ENCODE results near the gene NPPA.
A peak's percentile ranks its signal among the peaks of the same experiment; 100 is the strongest.

Gene NPPA

DNA sequence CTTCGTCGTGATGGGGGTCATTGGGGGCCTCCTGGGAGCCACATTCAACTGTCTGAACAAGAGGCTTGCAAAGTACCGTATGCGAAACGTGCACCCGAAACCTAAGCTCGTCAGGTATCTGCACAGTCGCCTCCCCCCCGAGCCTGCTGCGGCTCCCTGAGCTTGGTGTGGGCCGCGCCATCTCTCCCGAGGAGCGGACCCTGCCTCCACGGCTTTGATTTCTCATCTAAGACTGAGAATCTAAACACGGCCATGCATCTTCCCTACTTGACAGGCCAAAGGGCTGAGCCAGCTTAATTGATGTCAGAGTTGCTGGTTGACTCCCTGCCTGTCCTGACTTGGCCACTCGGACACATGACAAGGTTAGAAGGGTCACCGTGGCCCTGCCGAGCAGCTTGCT, 19.1 kb downstream of the NPPA start:
- no peak overlapping the region for H3K4me3 ChIP-seq (replicated peaks; ENCODE audit: low read depth, low read length)
- no peak for TF ChIP-seq CTCF (IDR thresholded peaks at IDR 0.05; ENCODE audit: low read length, missing control alignments)
- DNase-seq (ENCODE audit: low read depth): no peak

GRCh38 chr1:11826946-11827345, 20.6 kb downstream of the NPPA start:
- DNase-seq (ENCODE audit: low read depth): no peak
- TF ChIP-seq CTCF (IDR thresholded peaks at IDR 0.05; ENCODE audit: low read length, missing control alignments): no peak
- no peak overlapping the region for H3K4me3 ChIP-seq (replicated peaks; ENCODE audit: low read depth, low read length)

GRCh38 chr1:11825131-11825530, 22.5 kb downstream of the NPPA start:
- TF ChIP-seq CTCF (IDR thresholded peaks at IDR 0.05; ENCODE audit: low read length, missing control alignments): no peak
- no peak overlapping the region for H3K4me3 ChIP-seq (replicated peaks; ENCODE audit: low read depth, low read length)
- DNase-seq (ENCODE audit: low read depth): no peak

DNA sequence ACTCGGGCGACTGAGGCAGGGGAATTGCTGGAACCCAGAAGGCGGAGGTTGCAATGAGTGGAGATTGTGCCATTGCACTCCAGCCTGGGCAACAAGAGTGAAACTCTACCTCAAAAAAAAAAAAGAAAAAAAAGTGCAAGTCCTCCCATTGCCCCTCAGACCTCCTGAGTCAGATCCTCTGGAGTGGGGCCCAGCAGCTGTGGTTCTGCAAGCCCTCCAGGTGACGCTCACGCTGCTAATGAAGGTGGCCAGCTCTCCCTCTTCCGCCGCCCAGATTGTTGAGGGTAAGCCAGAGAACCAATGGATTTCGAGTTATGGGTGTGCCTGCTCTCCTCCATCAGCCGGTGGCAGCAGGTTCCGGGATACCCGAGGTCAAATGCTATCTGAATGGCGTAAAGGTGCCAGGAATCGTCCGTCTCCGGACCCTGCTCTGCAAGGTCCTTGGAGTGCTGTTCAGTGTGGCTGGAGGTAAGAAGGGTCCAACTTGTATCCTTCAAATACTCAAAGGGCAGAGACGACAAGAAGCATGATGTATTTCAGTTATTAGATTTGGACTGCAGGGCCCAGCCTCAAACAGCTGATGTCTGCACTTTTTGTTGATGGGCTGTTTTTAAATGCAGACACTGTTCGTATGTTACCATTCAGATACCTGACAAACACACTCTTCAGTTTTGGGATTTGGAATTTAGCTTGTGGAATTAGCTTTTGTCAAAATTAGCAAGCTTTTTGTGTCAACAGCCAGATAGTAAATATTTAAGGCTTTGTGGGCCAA, 24.0 kb downstream of the NPPA start:
- no peak for TF ChIP-seq CTCF (IDR thresholded peaks at IDR 0.05; ENCODE audit: low read length, missing control alignments)
- H3K4me3 ChIP-seq (replicated peaks; ENCODE audit: low read depth, low read length): no peak overlapping the region
- no peak for DNase-seq (ENCODE audit: low read depth)

DNA sequence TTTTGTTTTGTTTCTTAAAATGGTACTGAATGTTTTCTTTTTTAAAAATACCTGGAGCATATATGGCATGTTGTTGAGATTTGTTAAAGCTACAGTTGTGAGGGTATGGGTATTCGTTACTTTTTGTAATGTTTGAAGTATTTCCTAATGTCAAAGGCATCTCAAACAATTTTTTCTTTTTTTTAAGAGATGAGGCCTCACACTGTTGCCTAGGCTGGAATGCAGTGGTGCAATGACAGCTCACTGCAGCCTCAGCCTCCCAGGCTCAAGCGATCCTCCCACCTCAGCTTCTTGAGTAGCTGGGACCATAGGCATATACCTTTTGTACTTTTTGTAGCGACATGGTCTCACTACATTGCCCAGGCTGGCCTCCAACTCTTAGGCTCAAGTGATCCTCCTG, 25.5 kb downstream of the NPPA start:
- no peak for TF ChIP-seq CTCF (IDR thresholded peaks at IDR 0.05; ENCODE audit: low read length, missing control alignments)
- peak; percentile 56 for DNase-seq (ENCODE audit: low read depth)
- no peak overlapping the region for H3K4me3 ChIP-seq (replicated peaks; ENCODE audit: low read depth, low read length)

- no peak overlapping the region for H3K4me3 ChIP-seq (replicated peaks; ENCODE audit: low read depth, low read length)
- TF ChIP-seq CTCF (IDR thresholded peaks at IDR 0.05; ENCODE audit: low read length, missing control alignments): no peak
- DNase-seq (ENCODE audit: low read depth): no peak
Measured at GRCh38 chr1:11817192-11817591, 30.4 kb downstream of the NPPA start.

DNA sequence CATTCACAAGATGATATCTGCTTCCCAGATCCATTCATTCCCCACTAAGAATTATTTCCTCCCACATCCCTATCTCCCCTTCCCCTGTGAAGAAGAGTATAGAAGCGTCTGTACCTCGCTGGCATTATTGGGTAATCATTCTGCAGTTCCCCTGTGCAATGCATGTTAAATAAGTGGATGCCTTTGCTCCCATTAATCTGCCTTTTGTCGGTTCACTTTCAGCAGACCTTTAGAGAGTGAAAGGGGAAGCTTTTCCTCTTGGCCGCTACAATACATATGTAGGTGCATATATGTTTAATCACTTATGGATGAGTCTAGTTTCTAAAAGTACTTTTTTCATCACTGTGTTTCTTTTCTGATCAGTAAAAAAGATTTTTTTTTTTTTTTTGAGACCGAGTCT, 34.6 kb downstream of the NPPA start:
- no peak overlapping the region for H3K4me3 ChIP-seq (replicated peaks; ENCODE audit: low read depth, low read length)
- no peak for DNase-seq (ENCODE audit: low read depth)

More for the DNA sequence above, 34.6 kb downstream of the NPPA start:
- no peak for TF ChIP-seq CTCF (IDR thresholded peaks at IDR 0.05; ENCODE audit: low read length, missing control alignments)
